HCT116 (cell line): ENCODE results near the gene OLA1. TPM values are rescaled to one million over a fixed set of nuclear protein-coding genes. Genes with fewer than 3 reads are reported as not detected.

Experiments used
- ATAC-seq: fragments of 200-7000 bp; cut with Tn5 transposase; 2 replicates; pipeline ENCODE4 v1.9.1; 2020; ENCODE audit warnings: mild to moderate bottlenecking, moderate library complexity
- BruUV-seq: library from RNA; stranded (reverse); fragments of 400-500 nt; replicated peaks from 2 replicates; lab custom pipeline; 2021; lab: Mats Ljungman, UMichigan
- CTCF ChIA-PET: fragments of 300-600 bp; sonication (Branson Sonifier 250); formaldehyde crosslinking; loops from one replicate; lab custom pipeline; 2021; ENCODE audit warnings: antibody characterized with exemption; lab: Charles Lee
- POLR2A ChIA-PET: fragments of 300-600, 350-600 bp; sonication (Branson Sonifier 250); formaldehyde crosslinking; loops from one replicate; lab custom pipeline; 2021; ENCODE audit warnings: antibody characterized with exemption; lab: Charles Lee
- RAD21 ChIA-PET, 2 experiments: fragments of 300-600 bp; sonication (Branson Sonifier 250); formaldehyde crosslinking; loops; one replicate each; lab custom pipeline; 2023; ENCODE audit warnings: low total read pairs in 2 of 2; ENCODE audit not compliant: uncharacterized antibody in 2 of 2, unreplicated experiment in 2 of 2, low non-redundant PET in 1 of 2; lab: Charles Lee
- DNase-seq: peaks from one replicate; pipeline ENCODE4 v3.0.0-alpha.2; 2010; ENCODE audit warnings: low read depth, low spot score
- H2AFZ ChIP-seq: fragments of 200-600 bp; shearing (Covaris generic), sonication (generic); 2 replicates; pipeline ENCODE4 v1.6.1; 2017; ENCODE audit warnings: low read depth, mixed run types, mixed read lengths, antibody characterized with exemption, low read length; ENCODE audit not compliant: poor library complexity, severe bottlenecking
- H3K27ac ChIP-seq: 2 replicates; pipeline ENCODE4 v1.5.1; 2012; ENCODE audit warnings: low read depth, low read length
- H3K27me3 ChIP-seq: fragments of 200-600 bp; sonication (generic); 2 replicates; pipeline ENCODE4 v1.6.1; 2016; ENCODE audit warnings: mixed run types, low read length, mixed read lengths; ENCODE audit not compliant: insufficient read depth
- H3K36me3 ChIP-seq, 2 experiments: fragments of 200-500 bp in 1 of 2; fragments of 200-600 bp in 1 of 2; sonication (Bioruptor generic) in 1 of 2; sonication (generic) in 1 of 2; 2 replicates each; pipeline versions ENCODE4 v1.5.1 to v1.6.1; 2014 to 2016; ENCODE audit warnings: low read length in 2 of 2, inconsistent platforms in 1 of 2, mixed read lengths in 1 of 2, mixed run types in 1 of 2; ENCODE audit not compliant: insufficient read depth in 2 of 2, control insufficient read depth in 1 of 2
- H3K4me1 ChIP-seq, 2 experiments: fragments of 200-600 bp in 1 of 2; sonication (generic) in 1 of 2; 2 replicates each; pipeline versions ENCODE4 v1.5.1 to v1.6.1; 2012 to 2017; ENCODE audit warnings: low read length in 2 of 2, inconsistent platforms in 1 of 2, mild to moderate bottlenecking in 1 of 2, mixed read lengths in 1 of 2, mixed run types in 1 of 2, moderate library complexity in 1 of 2; ENCODE audit not compliant: insufficient read depth in 2 of 2, control insufficient read depth in 1 of 2
- H3K4me2 ChIP-seq: fragments of 200-600 bp; sonication (generic); 2 replicates; pipeline ENCODE4 v1.6.1; 2017; ENCODE audit warnings: mixed run types, low read length, mixed read lengths
- H3K4me3 ChIP-seq, 2 experiments: fragments of 200-600 bp in 1 of 2; sonication (generic) in 1 of 2; replicated peaks in 1 of 2; 2 replicates each; pipeline ENCODE4 v1.5.1; 2011 to 2016; ENCODE audit warnings: low read length in 2 of 2, control low read depth in 1 of 2, low read depth in 1 of 2, mild to moderate bottlenecking in 1 of 2, mixed read lengths in 1 of 2, mixed run types in 1 of 2
- H3K79me2 ChIP-seq: fragments of 200-600 bp; sonication (generic); 2 replicates; pipeline ENCODE4 v1.6.1; 2017; ENCODE audit warnings: mild to moderate bottlenecking, mixed run types, low read length, moderate library complexity, mixed read lengths; ENCODE audit not compliant: insufficient read depth
- H3K9ac ChIP-seq: fragments of 200-600 bp; sonication (generic); 2 replicates; pipeline ENCODE4 v1.6.1; 2016; ENCODE audit warnings: low read length, mixed read lengths
- H3K9me2 ChIP-seq: fragments of 200-600 bp; sonication (generic), shearing (Covaris generic); 2 replicates; pipeline ENCODE4 v1.6.1; 2017; ENCODE audit warnings: mixed run types, mild to moderate bottlenecking, moderate library complexity; ENCODE audit not compliant: insufficient read depth
- H3K9me3 ChIP-seq, 2 experiments: fragments of 200-500 bp in 1 of 2; fragments of 200-600 bp in 1 of 2; sonication (Bioruptor generic) in 1 of 2; sonication (generic) in 1 of 2; 2 replicates each; pipeline ENCODE4 v1.6.1; 2014 to 2017; ENCODE audit warnings: low read length in 2 of 2, mixed read lengths in 2 of 2, inconsistent platforms in 1 of 2, low read depth in 1 of 2, mild to moderate bottlenecking in 1 of 2, mixed run types in 1 of 2, moderate library complexity in 1 of 2; ENCODE audit not compliant: control insufficient read depth in 1 of 2, insufficient read depth in 1 of 2
- H4K20me1 ChIP-seq: fragments of 200-600 bp; sonication (generic), shearing (Covaris generic); 2 replicates; pipeline ENCODE4 v1.6.1; 2017; ENCODE audit warnings: mixed run types, mild to moderate bottlenecking, moderate library complexity; ENCODE audit not compliant: insufficient read depth
- CBX3 ChIP-seq: IDR thresholded peaks from 2 replicates; pipeline ENCODE4 v1.6.1; 2012; ENCODE audit warnings: low read depth
- CEBPB ChIP-seq: IDR thresholded peaks from 2 replicates; pipeline ENCODE4 v1.6.1; 2012; ENCODE audit warnings: low read depth
- ELF1 ChIP-seq: IDR thresholded peaks from 2 replicates; pipeline ENCODE4 v1.6.1; 2012; ENCODE audit warnings: low read depth, borderline replicate concordance
- EZH2 ChIP-seq: fragments of 200-600 bp; sonication (generic); IDR thresholded peaks from 2 replicates; pipeline ENCODE4 v1.6.1; 2017; ENCODE audit warnings: antibody characterized with exemption, mixed run types
- FOSL1 ChIP-seq: IDR thresholded peaks from 2 replicates; pipeline ENCODE4 v1.6.1; 2012; ENCODE audit warnings: low read depth
- RAD21 ChIP-seq: IDR thresholded peaks from 2 replicates; pipeline ENCODE4 v1.6.1; 2012; ENCODE audit warnings: low read depth, mild to moderate bottlenecking
- SIN3A ChIP-seq: IDR thresholded peaks from 2 replicates; pipeline ENCODE4 v1.6.1; 2012; ENCODE audit warnings: low read depth
- SP1 ChIP-seq: IDR thresholded peaks from 2 replicates; pipeline ENCODE4 v1.6.1; 2012; ENCODE audit warnings: low read depth
- intact Hi-C: fragments of 100-400 bp; cut with micrococcal nuclease; formaldehyde crosslinking; loops from 2 replicates; pipeline ENCODE4 v1.10.0; 2022
- total RNA-seq: library from RNA; stranded (reverse); gene quantifications from one replicate; pipeline ENCODE4 v1.2.1, GENCODE V29; 2021; ENCODE audit not compliant: unreplicated experiment
- TF ChIP-seq, protein P1 (sequence below), 3 experiments: fragments of 200-600 bp in 1 of 3; sonication (generic) in 1 of 3; IDR thresholded peaks in 2 of 3; conservative IDR thresholded peaks in 1 of 3; 2 replicates each; pipeline ENCODE4 v1.5.1; 2012 to 2017; ENCODE audit warnings: low read depth in 2 of 3, low read length in 2 of 3, antibody characterized with exemption in 1 of 3, borderline replicate concordance in 1 of 3, control low read depth in 1 of 3, mild to moderate bottlenecking in 1 of 3, mixed read lengths in 1 of 3, mixed run types in 1 of 3, moderate library complexity in 1 of 3; ENCODE audit not compliant: insufficient read depth in 1 of 3
- TF ChIP-seq, protein P2 (sequence below): IDR thresholded peaks from 2 replicates; pipeline ENCODE4 v1.6.1; 2012
- TF ChIP-seq, protein P3 (sequence below): IDR thresholded peaks from 2 replicates; pipeline ENCODE4 v1.6.1; 2012; ENCODE audit warnings: low read depth

OLA1 gene
- total RNA-seq, 1 experiment from 2014 or later, result 219 TPM

DNA sequence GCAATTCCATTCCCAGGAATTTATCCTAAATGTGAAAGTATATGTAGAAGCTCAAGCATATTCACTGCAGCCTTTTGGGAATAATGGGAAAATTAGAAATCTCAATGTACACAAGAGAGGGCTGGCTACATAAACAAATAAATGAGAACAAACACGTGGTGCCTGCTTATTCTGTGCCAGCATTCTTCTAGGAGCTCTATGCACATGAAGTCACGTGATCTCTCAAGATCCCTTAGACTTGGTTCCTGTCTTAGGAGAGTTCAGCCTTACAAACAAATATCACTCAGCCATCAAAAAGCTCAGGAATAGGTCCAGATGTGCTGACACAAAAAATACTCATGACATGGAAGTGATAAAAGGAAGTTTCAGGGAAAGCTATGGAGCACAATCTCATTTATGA is 190.3 kb downstream of the OLA1 start:
- no peak overlapping the region for H3K4me2 ChIP-seq
- no TSS peak for BruUV-seq
- RAD21 ChIA-PET, result no interaction called here
- no peak overlapping the region for H3K4me3 ChIP-seq
- ATAC-seq (no peak), DNase-seq (no peak)
- H3K4me1 ChIP-seq, result peaks cover 8 to 21% of the 10 kb centered on the region in 2 experiments
- H3K36me3 ChIP-seq, result no peaks in the 10 kb centered on the region
- intact Hi-C loops, result loop anchor here (10.0 kb wide), 1 partner anchor 303 kb away; no protein-coding TSS in a partner anchor
- POLR2A ChIA-PET, result no interaction called here
- no peaks in the 10 kb centered on the region for H4K20me1 ChIP-seq
- H2AFZ ChIP-seq, result no peak overlapping the region
- CTCF ChIA-PET, result no interaction called here
- H3K9me2 ChIP-seq, result no peaks in the 10 kb centered on the region
- no peak overlapping the region for H3K27ac ChIP-seq
- no peaks in the 10 kb centered on the region for H3K27me3 ChIP-seq
- H3K9me3 ChIP-seq, result peaks cover 0 to 6% of the 10 kb centered on the region in 2 experiments; a peak in 1 of 4 replicates
- no peak overlapping the region for H3K9ac ChIP-seq
- no peaks in the 10 kb centered on the region for H3K79me2 ChIP-seq
- TF ChIP-seq EZH2, result no peak
- TF ChIP-seq, protein P1, sequence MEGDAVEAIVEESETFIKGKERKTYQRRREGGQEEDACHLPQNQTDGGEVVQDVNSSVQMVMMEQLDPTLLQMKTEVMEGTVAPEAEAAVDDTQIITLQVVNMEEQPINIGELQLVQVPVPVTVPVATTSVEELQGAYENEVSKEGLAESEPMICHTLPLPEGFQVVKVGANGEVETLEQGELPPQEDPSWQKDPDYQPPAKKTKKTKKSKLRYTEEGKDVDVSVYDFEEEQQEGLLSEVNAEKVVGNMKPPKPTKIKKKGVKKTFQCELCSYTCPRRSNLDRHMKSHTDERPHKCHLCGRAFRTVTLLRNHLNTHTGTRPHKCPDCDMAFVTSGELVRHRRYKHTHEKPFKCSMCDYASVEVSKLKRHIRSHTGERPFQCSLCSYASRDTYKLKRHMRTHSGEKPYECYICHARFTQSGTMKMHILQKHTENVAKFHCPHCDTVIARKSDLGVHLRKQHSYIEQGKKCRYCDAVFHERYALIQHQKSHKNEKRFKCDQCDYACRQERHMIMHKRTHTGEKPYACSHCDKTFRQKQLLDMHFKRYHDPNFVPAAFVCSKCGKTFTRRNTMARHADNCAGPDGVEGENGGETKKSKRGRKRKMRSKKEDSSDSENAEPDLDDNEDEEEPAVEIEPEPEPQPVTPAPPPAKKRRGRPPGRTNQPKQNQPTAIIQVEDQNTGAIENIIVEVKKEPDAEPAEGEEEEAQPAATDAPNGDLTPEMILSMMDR (IDR thresholded peaks at IDR 0.05 in 2 of 3, conservative IDR thresholded peaks at IDR 0.05 in 1 of 3; ENCODE audit: borderline replicate concordance in 1 of 3, insufficient read depth in 1 of 3, low read depth in 2 of 3, low read length in 2 of 3), result no peak
- no peak for TF ChIP-seq RAD21
- TF ChIP-seq SP1, result no peak
- no peak for TF ChIP-seq SIN3A
- no peak for TF ChIP-seq CEBPB
- TF ChIP-seq, protein P2, sequence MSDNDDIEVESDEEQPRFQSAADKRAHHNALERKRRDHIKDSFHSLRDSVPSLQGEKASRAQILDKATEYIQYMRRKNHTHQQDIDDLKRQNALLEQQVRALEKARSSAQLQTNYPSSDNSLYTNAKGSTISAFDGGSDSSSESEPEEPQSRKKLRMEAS, result no peak

DNA sequence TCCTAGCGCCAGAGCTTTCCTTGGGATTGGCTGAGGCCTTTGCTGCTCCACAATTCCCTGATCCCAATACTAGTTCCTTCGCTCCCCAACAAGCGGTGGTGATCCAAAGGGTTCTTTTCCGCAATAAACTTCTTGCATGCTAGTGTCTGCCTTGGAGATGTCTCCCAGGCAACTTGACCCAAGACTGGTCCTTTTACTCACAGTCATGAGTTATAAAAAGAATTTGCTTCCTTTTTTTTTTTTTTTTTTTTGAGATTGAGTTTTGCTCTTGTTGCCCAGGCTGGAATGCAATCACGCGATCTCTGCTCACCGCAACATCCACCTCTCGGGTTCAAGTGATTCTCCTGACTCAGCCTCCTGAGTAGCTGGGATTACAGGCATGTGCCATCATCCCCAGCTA is 193.4 kb downstream of the OLA1 start:
- Histone ChIP-seq H4K20me1 (no peaks in the 10 kb centered on the region), H3K9me2 (no peaks in the 10 kb centered on the region), H3K36me3 (no peaks in the 10 kb centered on the region), H3K9me3 (peaks cover 0 to 6% of the 10 kb centered on the region in 2 experiments; a peak in 1 of 4 replicates), H3K4me2 (no peak overlapping the region), H3K79me2 (no peaks in the 10 kb centered on the region), H3K27me3 (no peaks in the 10 kb centered on the region), H3K4me1 (peaks cover 33 to 51% of the 10 kb centered on the region in 2 experiments), H3K27ac (no peak overlapping the region), H3K4me3 (no peak overlapping the region), H2AFZ (no peak overlapping the region), H3K9ac (no peak overlapping the region)
- DNase-seq (no peak), ATAC-seq (no peak)
- RAD21 ChIA-PET, result no interaction called here
- intact Hi-C loops, result loop anchor here (5.0 to 10.0 kb wide), 2 partner anchors 88 to 300 kb away; partner anchors contain the start of gene SP3
- POLR2A ChIA-PET, result no interaction called here
- CTCF ChIA-PET, result no interaction called here
- BruUV-seq, result no TSS peak
- TF ChIP-seq, protein P1 (IDR thresholded peaks at IDR 0.05 in 2 of 3, conservative IDR thresholded peaks at IDR 0.05 in 1 of 3; ENCODE audit: borderline replicate concordance in 1 of 3, insufficient read depth in 1 of 3, low read depth in 2 of 3, low read length in 2 of 3), result no peak
- TF ChIP-seq CBX3, result no peak
- TF ChIP-seq, protein P2, result no peak
- TF ChIP-seq EZH2, result no peak
- no peak for TF ChIP-seq SP1
- TF ChIP-seq RAD21, result no peak
- TF ChIP-seq, protein P3, sequence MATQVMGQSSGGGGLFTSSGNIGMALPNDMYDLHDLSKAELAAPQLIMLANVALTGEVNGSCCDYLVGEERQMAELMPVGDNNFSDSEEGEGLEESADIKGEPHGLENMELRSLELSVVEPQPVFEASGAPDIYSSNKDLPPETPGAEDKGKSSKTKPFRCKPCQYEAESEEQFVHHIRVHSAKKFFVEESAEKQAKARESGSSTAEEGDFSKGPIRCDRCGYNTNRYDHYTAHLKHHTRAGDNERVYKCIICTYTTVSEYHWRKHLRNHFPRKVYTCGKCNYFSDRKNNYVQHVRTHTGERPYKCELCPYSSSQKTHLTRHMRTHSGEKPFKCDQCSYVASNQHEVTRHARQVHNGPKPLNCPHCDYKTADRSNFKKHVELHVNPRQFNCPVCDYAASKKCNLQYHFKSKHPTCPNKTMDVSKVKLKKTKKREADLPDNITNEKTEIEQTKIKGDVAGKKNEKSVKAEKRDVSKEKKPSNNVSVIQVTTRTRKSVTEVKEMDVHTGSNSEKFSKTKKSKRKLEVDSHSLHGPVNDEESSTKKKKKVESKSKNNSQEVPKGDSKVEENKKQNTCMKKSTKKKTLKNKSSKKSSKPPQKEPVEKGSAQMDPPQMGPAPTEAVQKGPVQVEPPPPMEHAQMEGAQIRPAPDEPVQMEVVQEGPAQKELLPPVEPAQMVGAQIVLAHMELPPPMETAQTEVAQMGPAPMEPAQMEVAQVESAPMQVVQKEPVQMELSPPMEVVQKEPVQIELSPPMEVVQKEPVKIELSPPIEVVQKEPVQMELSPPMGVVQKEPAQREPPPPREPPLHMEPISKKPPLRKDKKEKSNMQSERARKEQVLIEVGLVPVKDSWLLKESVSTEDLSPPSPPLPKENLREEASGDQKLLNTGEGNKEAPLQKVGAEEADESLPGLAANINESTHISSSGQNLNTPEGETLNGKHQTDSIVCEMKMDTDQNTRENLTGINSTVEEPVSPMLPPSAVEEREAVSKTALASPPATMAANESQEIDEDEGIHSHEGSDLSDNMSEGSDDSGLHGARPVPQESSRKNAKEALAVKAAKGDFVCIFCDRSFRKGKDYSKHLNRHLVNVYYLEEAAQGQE, result no peak
- no peak for TF ChIP-seq FOSL1
- no peak for TF ChIP-seq ELF1
